GM12875 (cell line): ENCODE results near the gene PRM1.

Source experiments
- H3K4me3 ChIP-seq: one replicate; pipeline ENCODE4 v1.5.1; 2011; ENCODE audit warnings: low read depth, low read length, control low read depth
- TF ChIP-seq, protein P1 (sequence below): IDR thresholded peaks from 2 replicates; pipeline ENCODE4 v1.5.1; 2011; ENCODE audit warnings: low read depth, mild to moderate bottlenecking, control low read depth, inconsistent platforms, low read length, moderate library complexity, borderline replicate concordance; ENCODE audit not compliant: insufficient read depth

PRM1 gene

DNA sequence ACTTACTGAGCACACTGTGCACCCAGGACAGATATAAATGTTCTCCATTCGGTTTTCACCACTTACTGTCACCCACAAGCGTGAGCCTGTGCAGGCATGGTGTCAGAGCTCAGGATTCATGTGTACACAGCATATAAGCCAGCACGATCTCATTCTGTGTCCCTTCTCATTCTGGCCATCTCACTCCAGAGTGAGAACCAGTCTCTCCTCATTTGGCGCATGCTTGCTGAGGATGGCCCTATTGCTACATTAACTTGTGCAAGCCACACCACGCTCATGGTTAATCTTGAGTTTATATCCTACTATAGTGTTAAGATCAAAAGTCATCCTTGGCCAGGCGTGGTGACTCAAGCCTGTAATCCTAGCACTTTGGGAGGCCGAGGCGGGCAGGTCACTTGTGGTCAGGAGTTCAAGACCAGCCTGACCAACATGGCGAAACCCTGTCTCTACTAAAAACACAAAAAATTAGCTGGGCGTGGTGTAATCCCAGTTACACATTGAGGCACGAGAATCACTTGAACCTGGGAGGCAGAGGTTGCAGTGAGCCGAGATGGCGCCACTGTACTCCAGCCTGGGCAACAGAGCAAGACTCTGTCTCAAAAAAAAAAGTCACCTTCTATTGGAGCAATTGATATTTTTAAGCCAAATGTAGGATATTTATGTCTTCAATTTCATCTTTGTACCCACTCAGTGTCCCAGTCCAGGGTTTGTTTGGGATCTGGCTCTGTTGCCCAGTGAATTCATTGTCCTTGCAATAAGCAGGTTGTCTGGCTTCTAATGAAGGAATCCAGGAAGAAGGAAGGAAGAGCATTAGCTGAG is 46.0 kb downstream of the PRM1 start:
- H3K4me3 ChIP-seq: no peak overlapping the region
- TF ChIP-seq, protein P1, sequence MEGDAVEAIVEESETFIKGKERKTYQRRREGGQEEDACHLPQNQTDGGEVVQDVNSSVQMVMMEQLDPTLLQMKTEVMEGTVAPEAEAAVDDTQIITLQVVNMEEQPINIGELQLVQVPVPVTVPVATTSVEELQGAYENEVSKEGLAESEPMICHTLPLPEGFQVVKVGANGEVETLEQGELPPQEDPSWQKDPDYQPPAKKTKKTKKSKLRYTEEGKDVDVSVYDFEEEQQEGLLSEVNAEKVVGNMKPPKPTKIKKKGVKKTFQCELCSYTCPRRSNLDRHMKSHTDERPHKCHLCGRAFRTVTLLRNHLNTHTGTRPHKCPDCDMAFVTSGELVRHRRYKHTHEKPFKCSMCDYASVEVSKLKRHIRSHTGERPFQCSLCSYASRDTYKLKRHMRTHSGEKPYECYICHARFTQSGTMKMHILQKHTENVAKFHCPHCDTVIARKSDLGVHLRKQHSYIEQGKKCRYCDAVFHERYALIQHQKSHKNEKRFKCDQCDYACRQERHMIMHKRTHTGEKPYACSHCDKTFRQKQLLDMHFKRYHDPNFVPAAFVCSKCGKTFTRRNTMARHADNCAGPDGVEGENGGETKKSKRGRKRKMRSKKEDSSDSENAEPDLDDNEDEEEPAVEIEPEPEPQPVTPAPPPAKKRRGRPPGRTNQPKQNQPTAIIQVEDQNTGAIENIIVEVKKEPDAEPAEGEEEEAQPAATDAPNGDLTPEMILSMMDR: no peak

DNA sequence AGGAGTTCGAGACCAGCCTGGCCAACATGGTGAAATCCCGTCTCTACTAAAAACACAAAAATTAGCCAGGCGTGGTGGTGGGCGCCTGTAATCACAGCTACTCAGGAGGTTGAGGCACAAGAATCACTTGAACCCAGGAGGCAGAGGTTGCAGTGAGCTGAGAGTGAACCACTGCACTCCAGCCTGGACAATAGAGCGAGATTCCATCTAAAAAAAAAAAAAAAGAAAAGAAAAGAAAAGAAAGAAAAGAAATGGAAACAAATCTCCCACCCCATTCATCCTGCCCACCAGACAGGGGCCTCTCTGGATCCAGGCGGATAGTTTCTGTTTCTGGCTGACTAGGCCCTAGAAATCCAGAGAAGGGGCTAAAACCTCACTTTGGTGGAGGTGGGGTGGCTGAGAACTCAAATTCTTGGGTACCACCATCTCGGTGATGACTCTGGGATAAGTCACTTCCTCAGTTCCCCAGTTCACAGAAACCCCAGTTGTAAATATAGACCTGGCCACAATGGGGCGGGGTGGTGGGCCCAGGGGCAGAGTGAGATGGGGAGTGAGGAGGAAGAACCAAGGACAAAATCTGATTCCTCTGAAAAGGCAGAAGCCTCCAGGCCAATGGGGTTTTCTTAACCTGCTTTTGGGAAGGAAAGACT is 47.3 kb downstream of the PRM1 start:
- TF ChIP-seq, protein P1: no peak
- no peak overlapping the region for H3K4me3 ChIP-seq

DNA sequence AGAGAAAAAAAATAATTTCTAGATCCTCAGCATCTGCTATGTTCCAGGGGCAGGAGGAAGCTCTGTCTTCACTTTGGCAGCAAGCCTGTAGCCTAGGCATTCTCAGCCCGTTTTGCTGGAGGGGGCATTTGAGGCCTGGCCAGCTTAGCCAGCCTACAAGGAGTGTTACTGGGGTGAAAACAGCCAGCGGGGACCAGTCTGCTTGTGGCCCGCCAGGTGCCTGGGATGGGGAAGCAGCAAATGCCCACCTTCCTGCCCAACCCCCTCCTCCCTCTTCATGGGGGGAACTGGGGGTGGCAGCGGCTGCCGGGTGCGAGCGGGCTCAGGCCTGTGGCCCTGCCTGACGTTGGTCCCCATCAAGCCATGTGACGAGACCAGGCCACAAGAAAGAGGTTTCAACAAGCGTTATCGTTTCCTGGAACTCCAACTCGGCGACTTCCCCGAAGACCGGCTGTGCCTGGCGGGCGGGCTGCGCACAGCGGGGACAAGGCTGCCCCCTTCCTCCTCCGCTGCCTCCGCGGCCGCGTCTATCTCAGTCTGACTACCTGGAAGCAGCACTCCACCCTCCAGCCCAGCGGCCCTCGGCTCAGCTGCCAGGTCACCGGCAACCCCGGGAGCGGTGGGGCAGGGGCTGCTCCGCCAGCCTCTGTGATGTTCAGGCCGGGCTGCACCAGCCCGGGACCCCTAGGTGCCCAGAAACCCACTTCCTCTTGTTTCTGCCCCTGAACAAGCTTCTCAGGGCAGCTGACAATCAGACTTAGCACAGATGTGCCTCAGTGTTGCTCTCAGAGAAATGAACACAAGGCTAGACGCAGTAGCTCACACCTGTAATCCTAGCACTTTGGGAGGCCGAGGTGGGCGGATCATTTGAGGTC is 48.0 kb downstream of the PRM1 start:
- TF ChIP-seq, protein P1: no peak
- H3K4me3 ChIP-seq: no peak overlapping the region

DNA sequence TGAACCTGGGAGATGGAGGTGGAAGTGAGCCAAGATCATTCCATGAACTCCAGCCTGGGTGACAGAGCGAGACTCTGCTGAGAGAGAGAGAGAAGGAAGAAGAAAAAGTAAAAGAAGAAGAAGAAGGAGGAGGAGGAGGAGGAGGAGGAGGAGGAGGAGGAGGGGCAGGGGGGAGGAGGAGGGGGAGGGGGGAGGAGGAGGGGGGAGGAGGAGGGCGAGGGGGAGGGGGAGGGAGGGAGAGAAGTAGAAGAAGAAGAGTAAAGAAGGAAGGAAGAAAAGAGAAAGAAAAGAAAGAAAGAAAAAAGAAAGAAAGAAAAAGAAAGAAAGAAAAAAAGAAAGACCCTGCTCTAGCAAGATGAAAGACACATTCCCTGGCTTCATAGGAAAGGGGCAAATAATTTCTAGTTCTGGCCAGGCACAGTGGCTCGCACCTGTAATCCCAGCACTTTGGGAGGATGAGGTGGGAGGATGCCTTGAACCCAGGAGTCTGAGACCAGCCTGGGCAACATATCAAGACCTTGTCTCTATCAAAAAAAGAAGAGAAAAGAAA is 48.8 kb downstream of the PRM1 start:
- TF ChIP-seq, protein P1: no peak
- no peak overlapping the region for H3K4me3 ChIP-seq

DNA sequence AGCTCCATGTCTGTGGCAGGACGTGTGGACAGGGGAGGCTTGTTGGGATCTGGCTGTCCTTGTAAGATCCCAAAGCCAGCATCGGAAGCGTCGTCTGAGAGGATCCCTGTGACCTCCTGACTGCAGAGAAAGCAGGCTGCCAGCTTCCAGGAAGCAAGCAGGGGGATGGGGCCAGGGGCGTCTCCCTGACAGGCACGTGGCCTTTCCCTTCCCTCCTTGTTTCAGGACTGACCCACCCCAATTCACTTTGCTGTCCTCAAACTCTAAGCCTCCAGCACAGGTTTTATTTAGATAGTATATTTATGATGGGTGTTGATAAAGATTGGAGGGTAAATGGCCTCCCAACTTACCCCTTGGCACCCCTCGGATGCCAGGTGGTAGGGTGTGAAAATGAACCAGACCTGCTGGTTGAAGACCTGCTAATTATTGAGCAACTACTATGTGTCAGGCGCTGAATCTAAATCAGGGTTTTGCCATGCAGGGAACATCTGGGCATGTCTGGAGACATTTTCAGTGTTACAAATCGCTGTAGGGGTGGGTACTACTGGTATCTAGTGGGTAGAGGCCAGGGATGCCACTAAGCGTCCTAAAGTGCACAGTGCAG is 49.7 kb downstream of the PRM1 start:
- TF ChIP-seq, protein P1: no peak
- no peak overlapping the region for H3K4me3 ChIP-seq
